GM19023 (cell line): ENCODE results near the gene OSBPL5.
A peak's percentile ranks its signal among the peaks of the same experiment; 100 is the strongest.

Experiments used
- ATAC-seq: cut with Tn5 transposase; IDR thresholded peaks from one replicate; pipeline ENCODE4 v1.9.1; 2021; ENCODE audit warnings: mild to moderate bottlenecking, moderate library complexity; ENCODE audit not compliant: unreplicated experiment

The OSBPL5 gene

DNA sequence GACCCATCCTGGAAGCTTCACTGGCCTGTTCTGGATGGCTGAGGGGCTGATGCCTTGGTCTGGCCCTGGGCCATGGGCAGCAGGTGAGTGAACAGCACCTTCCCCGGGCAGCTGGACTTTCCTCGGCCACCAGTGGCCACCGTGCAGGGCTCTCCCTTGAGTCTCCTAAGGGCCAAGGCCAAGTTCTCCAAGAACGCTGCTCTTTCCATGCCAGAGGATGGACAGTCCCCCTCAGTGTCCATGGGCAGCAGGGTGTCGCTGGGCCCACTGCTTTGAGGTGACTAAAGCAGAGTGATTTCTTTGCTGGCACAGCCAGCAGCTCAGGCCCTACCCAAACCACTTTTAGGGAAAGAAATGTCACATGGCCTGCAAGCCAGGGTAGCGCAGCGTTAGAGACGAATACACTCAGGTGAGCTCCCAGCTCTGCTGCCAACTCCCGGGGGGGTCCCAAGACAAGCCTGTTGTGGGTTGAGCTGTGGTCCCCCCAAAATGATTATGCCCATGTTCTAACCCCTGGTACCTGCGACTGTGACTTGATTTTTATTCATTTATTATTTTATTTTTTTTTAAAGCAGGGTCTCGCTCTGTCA, 104.6 kb downstream of the OSBPL5 start:
- ATAC-seq = no peak

DNA sequence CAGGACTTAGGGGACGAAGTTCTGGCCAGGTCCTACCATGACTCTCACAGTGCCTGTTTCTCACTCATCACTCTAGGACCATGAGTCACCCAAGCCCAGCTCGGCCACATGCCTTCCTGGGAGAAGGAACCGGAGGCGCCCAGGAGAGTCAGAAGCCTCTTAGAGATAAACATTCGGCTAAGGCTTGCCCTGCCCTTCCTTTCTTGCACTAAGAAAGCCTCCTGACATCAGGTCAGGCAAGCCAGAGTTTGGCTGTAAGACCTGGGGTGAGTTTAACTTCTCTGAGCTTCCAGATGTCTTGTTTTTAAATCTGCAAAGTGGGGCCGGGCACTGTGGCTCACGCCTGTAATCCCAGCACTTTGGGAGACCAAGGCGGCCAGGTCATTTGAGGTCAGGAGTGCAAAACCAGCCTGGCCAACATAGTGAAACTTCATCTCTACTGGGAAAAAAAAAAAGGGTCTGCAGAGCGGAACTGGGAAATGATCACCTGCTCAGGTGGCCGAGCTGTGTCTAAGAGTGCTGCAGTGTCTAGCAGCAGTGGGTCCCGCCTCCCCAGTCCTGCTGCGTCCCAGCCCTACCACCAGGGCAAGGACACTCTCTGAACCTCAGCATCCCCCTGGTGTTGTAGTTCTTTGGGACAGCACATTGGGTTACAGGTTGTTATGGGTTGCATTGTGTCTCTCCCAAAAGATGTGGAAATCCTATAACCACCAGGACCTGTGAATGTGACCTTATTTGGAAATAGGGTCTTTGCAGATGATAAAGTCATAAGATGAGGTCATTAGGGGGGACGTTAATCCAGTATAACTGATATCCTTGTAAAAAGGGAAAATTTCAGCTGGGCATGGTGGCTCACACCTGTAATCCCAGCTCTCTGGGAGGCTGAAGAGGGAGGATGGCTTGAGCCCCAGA, 106.1 kb downstream of the OSBPL5 start:
- ATAC-seq = no peak

DNA sequence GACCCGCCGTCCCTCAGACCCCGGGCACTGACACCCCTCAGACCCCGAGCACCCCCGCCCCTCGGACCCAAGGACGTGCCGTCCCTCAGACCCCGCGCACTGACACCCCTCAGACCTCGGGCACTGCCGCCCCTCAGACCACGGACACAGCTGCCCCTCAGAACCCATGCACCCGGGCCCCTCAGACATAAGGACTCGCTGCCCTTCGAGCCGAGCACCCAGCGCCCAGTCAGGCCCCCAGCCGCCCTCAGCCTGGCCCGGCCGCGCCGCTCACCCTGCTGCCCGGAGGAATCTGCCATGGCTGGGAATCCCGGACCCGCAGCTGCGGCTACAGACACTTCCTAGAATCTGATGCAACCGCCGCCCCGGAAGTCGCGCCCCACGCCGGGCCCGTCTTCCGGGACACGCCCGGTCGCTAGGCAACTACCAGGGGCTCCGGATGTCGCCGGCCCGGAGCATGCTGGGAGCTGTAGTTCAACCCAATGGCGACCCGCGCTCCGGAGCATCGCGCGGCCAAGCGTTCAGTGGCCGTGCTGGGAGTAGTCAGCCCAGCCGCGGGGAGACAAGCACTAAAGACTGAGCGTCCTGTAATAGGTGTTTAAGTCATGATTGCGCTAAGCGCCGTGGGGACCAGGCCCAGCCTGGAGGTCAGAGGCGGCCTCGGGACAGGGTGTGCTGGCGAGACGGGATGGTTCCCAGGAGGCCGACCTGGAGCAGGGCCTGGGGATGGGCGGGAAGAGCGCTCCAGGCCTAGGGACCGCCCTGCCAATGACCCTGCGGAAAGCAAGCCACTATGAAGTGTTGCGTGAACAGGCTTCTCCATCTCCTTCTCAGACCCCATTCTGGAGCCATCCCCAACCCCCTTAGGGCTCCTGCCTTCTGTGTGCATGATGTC, 107.8 kb downstream of the OSBPL5 start, which contains the start of gene CARS1:
TSS of gene CARS1 (minus strand) at position 355 of the 895 bp plus-strand sequence. CDS start at position 299, 56 bp downstream.
- peak; percentile 96 for ATAC-seq

DNA sequence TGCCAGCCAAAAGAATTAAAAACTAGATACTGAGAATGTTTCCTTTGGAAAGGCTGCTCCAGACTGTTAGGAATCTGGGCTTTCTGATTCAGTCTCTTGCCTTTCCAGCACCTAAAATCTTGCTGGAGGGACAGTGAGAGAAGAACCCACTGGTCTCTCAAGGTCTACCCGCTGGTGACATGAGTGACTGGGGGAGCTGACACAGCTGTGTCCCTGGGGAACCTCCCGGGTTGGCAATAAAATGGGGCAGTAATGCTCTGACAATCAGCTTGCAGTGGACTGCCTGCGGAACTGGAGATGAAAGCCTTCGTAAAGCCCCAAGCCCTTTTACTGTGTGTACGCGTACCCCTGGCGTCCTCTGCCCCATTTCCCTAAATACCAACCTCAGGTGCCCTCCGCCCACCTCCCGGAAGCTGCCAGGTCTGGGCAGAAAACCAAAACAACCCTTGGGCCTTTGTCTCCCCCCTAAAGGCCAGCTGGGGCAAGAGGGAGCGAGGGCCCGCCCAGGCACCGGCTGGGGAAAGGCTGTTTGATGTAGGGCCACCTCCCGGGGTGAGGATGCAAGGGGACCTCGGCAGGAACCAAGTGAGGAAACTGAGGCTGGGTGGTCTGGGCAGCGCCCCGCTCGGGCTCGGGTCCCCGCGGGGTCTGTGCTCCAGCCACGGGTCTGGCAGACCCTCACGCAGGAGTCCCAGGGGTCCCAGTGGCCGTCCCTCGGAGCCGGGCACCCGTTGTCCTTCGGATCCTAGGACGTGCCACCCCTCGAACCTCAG, 108.6 kb downstream of the OSBPL5 start:
- peak; percentile 15 for ATAC-seq

GRCh38 chr11:3055891-3056290, 109.2 kb downstream of the OSBPL5 start:
- ATAC-seq = no peak

- no peak for ATAC-seq
These were observed 112.5 kb downstream of the OSBPL5 start for GRCh38 chr11:3052567-3052966.

DNA sequence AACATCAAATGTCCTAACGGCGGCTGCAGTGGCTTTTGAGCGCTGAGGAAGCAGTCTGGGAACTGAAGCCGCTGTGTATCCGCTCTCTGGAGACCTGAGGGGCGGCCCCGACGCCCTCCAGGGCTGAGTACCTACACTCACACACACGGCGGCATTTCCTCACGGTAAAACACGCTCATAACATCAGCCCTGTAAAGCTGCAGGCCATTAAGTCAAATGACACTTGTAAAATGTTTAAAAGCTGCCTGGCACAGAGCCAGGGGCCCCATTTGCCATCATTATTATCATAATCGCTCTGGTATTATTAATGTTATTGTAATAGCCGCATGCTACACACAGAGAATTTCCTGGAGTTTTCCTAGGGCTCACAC, 113.0 kb downstream of the OSBPL5 start:
- ATAC-seq = no peak

GRCh38 chr11:3051196-3052108, 113.7 kb downstream of the OSBPL5 start:
- no peak for ATAC-seq

- no peak for ATAC-seq
These were observed 114.5 kb downstream of the OSBPL5 start for GRCh38 chr11:3050386-3051195.

GRCh38 chr11:3049430-3050243, 115.5 kb downstream of the OSBPL5 start:
- peak; percentile 94 for ATAC-seq

GRCh38 chr11:3047637-3048036, 117.5 kb downstream of the OSBPL5 start:
- no peak for ATAC-seq

- ATAC-seq = no peak
These were observed 118.5 kb downstream of the OSBPL5 start for GRCh38 chr11:3046641-3047040.

- ATAC-seq = no peak
These were observed 118.9 kb downstream of the OSBPL5 start for GRCh38 chr11:3046190-3046589.

GRCh38 chr11:3044915-3045314, 120.2 kb downstream of the OSBPL5 start:
- no peak for ATAC-seq

GRCh38 chr11:3044004-3044403, 121.1 kb downstream of the OSBPL5 start:
- no peak for ATAC-seq

DNA sequence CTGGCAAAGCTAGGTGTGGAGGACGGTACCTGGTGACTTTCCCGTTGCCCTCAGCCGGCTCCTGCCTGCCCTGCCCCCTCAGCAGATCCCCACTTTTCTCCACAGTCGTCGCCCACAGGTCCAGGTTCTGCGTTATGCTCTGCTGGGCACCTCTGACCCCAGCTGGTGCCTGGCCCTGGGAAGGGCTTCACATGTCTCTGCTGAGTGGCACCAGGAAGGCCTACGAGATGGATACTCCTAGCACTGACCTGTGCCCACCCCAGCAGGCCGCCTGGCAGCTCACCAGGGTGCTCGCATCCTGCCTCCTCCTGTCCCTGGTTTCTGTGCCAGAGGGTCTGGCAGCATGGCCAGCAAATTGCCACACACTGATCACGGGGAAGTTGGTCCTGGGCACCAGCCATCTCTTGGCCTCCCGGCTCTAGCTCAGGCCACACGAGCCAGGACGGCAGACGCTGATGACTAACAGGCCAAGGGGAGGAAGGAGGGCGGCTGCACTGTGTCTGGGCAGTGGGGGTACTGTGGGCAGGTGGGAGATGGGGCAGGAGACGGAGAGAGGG, 121.7 kb downstream of the OSBPL5 start:
- no peak for ATAC-seq

DNA sequence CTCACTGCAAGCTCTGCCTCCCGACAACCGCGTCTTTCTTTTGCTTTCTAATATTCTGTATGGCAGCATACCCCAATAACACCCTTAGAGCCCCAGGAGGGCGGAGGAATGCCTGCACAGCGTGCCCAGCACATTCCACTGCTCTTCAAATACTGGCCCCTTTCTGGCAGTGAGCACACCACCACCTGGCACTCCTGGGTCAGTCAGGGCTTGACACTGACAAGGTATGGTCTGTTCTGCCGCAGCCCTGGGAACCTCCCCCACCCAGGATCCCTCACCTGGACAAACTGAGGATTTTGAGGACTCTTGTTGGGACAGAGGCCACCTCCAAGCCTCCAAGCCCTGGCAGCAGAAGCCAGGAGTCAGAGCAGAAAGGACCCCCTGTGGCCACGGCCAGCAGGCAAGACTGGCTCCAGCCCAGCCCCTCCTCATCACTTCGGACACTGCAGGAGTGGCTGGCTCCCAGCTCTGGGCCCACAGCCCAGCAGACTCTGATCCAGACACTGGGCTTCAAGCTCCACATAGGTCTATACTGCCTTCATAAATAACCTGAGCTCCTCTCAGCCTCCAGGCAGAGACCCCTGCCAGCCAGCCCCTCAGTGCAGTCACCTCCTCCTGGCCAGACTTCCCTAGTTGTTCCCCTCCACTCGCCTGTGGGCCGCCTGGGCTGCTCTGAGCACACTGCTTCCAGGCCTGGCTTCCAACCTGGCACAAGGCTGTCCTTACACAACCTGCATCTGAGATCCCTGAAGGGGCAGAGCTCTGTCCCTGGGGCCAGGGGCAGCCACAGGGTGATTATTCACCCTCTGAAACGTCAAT, 122.4 kb downstream of the OSBPL5 start:
- no peak for ATAC-seq
